ENCODE measurements around the gene VDAC1. TPM values are rescaled to one million over a fixed set of nuclear protein-coding genes. Genes with fewer than 3 reads are reported as not detected.

Gene VDAC1
- total and polyA plus RNA-seq, 10 of the 15 experiments (the other 5 are each of a cell fraction or from before 2014, with no cell fraction given) = 245 to 488 (median 349) TPM

DNA sequence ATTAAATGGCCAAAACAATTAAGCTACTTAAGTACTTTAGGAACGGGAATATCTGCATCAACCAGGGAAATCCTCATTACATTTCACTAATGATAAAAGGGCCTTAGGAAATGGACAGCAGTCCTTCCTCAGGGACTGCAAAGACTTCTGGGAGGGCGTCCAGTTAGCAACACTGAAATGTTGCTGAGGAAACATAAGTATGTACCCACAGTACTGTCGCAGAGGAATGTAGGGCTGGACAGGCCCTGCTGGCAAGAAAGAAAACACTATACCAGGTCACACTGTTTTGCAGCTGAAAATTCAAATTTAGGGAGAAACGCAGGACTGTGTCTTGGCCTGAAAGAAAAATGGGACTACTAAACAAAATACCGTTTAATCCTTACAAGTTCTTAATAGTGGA, 37.7 kb downstream of the VDAC1 start (continued):
- no peak for TF ChIP-seq MXI1 (IDR thresholded peaks at IDR 0.05; ENCODE audit: low read depth, low read length)
- TF ChIP-seq JUND (IDR thresholded peaks at IDR 0.05; ENCODE audit: low read depth, low read length) = no peak
- no peak for TF ChIP-seq ASH2L (IDR thresholded peaks at IDR 0.05; ENCODE audit: borderline replicate concordance, low read depth)
- TF ChIP-seq ZBED1 (IDR thresholded peaks at IDR 0.05; ENCODE audit: borderline replicate concordance) = no peak
- TF ChIP-seq PAX8 (IDR thresholded peaks at IDR 0.05) = no peak

- POLR2A ChIA-PET = interaction anchor here (1.3 to 2.0 kb wide), 2 partner anchors 9 to 29 kb away, joined by 6 to 11 read pairs; no protein-coding TSS in a partner anchor
- RAD21 ChIA-PET (ENCODE audit: unreplicated experiment) = interaction anchor here (0.9 to 1.3 kb wide), 2 partner anchors 42 to 74 kb away, joined by 3 read pairs; no protein-coding TSS in a partner anchor
- Histone ChIP-seq H3K27me3 (replicated peaks in 1 of 2; ENCODE audit: control insufficient read depth in 2 of 2, insufficient read depth in 2 of 2, low read length in 1 of 2) (no peaks in the 10 kb centered on the region), H3K4me2 (ENCODE audit: control insufficient read depth, insufficient read depth) (no peak overlapping the region), H3K9ac (ENCODE audit: control insufficient read depth, insufficient read depth, low read length) (no peak overlapping the region), H2AFZ (ENCODE audit: control insufficient read depth, low read depth, low read length) (no peak overlapping the region), H3K9me3 (replicated peaks; ENCODE audit: control insufficient read depth, insufficient read depth, low read length) (no peaks in the 10 kb centered on the region; the same call in 1 of the 3 replicates), H4K20me1 (ENCODE audit: control insufficient read depth, insufficient read depth) (no peaks in the 10 kb centered on the region), H3K79me2 (ENCODE audit: control insufficient read depth, insufficient read depth, low read length) (peaks cover 50% of the 10 kb centered on the region), H3K36me3 (ENCODE audit: control insufficient read depth in 2 of 2, insufficient read depth in 2 of 2, low read length in 1 of 2) (no peaks in the 10 kb centered on the region), H3K4me3 (no peak overlapping the region), H3K4me1 (ENCODE audit: control insufficient read depth, insufficient read depth, low read length) (no peaks in the 10 kb centered on the region), H3K27ac (ENCODE audit: control insufficient read depth, insufficient read depth) (no peak overlapping the region)
- SMC1A ChIA-PET (ENCODE audit: uncharacterized antibody, unreplicated experiment) = interaction anchor here (0.9 to 1.2 kb wide), 2 partner anchors 9 to 31 kb away, joined by 3 to 6 read pairs; no protein-coding TSS in a partner anchor
- in situ Hi-C loops (cut with MboI) (no loop called here), intact Hi-C loops (cut with micrococcal nuclease; ENCODE audit: unreplicated experiment) (no loop called here)
- no TSS peak for BruUV-seq (replicated peaks)
- TF ChIP-seq CBX3 (IDR thresholded peaks at IDR 0.05; ENCODE audit: borderline replicate concordance, low read depth) = no peak
- 97% methylated on average over 10 of the region's 10 CpGs for WGBS (ENCODE audit: insufficient coverage, insufficient replicate concordance, low lambda C conversion rate, missing lambda C conversion rate)
- ATAC-seq (no peak), FAIRE-seq (no peak), DNase-seq (ENCODE audit: low read depth, low spot score) (no peak)
- CTCF ChIA-PET = interaction anchor here (1.0 to 1.7 kb wide), 2 partner anchors 21 to 30 kb away, joined by 4 read pairs; no protein-coding TSS in a partner anchor
These were observed 38.7 kb downstream of the VDAC1 start for GRCh38 chr5:133966090-133966489.
